ENCODE measurements around the gene NACC2.

DNA sequence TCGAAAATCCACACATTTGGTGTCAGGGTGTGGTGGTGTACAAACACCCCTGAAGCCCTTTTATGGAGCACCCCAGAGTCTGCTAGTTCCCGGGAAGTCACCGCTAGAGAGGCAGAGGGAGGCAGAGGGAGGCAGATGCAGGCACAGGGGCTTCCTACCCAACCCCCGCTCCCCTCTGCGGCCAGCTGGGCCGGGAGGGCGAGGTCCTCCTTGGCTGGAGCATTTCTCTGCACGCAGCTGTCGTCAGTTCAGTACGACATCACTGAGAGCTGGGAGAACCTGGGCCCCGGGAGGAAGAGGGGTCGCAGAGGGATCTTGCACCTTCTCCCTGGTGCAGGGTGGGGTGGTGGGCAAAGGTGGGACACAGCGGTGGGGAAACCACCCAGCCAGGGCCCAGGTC is 118.1 kb downstream of the NACC2 start:
- TF ChIP-seq POLR2A (IDR thresholded peaks at IDR 0.05; ENCODE audit: low read depth) (no peak), POLR2AphosphoS5 (IDR thresholded peaks at IDR 0.05) (no peak), EP300 (IDR thresholded peaks at IDR 0.05) (no peak)

All from esophagus muscularis mucosa (tissue), 3 donors.